Measurements from ENCODE around the gene SORBS2.

GRCh38 chr4:185796176-185796575, 15.8 kb downstream of the SORBS2 start:
- TF ChIP-seq CTCF (IDR thresholded peaks at IDR 0.05), result no peak
- TF ChIP-seq EP300 (IDR thresholded peaks at IDR 0.05), result no peak
